GM21423 (cell line): ENCODE data around the gene CCDC157.
"Not testable (repeated sequence)": the region's sequence is repeated elsewhere in the genome, so short reads cannot be mapped to it uniquely, and the experiment has no call there.

Source experiments
- ATAC-seq: cut with Tn5 transposase; IDR thresholded peaks from one replicate; pipeline ENCODE4 v1.9.1; 2021; ENCODE audit warnings: mild to moderate bottlenecking, moderate library complexity; ENCODE audit not compliant: unreplicated experiment

The CCDC157 gene

DNA sequence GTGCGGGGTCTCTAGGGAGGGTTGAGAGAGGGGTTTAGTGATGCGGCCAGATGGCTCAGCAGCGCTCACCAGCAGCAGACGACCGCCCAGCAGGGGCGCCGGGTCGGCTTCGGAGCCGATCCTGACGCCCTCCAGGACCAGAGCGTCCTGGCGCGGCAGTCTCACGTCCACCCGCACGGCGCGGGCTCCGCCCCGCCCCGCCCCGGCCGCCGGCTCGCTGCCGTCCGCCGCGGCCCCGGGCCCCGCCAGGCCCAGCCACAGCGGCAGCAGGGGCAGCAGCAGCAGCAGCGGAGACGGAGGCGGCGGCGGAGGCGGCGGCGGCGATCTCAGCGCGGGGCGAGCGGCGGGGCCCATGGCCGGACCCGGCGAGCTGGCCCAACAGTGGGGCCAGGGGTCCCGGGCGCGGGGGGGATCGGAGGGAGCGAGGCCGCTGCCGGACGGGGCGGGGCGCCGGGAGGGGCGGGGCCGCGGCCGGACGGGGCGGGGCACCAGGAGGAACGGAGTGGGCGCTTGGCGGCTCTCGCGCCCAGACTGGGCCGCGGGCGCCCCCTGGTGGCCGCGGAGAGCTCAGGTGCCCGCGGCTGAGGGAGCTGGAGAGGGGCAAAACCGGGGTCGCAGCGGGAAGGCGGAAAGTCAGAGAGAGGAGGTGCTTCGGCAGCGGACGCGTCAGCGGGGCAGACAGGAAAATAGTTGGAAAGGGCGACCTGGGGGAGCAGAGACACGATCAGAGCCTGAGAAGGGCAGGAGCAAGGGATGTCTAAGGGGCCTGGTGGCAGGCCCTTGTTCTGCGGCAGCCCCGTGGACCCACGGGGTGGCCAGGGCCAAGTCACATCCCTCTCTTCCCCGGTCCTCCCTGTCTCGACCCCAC, 30.4 kb downstream of the CCDC157 start, which contains the start of gene RNF215:
TSS of gene RNF215 (minus strand) at position 452 of the 868 bp plus-strand sequence. CDS start at position 354, 98 bp downstream.
- ATAC-seq: peak; percentile 67

- no peak for ATAC-seq
Measured at GRCh38 chr22:30390974-30391691, 34.3 kb downstream of the CCDC157 start.

GRCh38 chr22:30392661-30393321, 36.0 kb downstream of the CCDC157 start:
- no peak for ATAC-seq

GRCh38 chr22:30393322-30393680, 36.5 kb downstream of the CCDC157 start:
- ATAC-seq: no peak

GRCh38 chr22:30393885-30394284, 37.1 kb downstream of the CCDC157 start:
- no peak for ATAC-seq

DNA sequence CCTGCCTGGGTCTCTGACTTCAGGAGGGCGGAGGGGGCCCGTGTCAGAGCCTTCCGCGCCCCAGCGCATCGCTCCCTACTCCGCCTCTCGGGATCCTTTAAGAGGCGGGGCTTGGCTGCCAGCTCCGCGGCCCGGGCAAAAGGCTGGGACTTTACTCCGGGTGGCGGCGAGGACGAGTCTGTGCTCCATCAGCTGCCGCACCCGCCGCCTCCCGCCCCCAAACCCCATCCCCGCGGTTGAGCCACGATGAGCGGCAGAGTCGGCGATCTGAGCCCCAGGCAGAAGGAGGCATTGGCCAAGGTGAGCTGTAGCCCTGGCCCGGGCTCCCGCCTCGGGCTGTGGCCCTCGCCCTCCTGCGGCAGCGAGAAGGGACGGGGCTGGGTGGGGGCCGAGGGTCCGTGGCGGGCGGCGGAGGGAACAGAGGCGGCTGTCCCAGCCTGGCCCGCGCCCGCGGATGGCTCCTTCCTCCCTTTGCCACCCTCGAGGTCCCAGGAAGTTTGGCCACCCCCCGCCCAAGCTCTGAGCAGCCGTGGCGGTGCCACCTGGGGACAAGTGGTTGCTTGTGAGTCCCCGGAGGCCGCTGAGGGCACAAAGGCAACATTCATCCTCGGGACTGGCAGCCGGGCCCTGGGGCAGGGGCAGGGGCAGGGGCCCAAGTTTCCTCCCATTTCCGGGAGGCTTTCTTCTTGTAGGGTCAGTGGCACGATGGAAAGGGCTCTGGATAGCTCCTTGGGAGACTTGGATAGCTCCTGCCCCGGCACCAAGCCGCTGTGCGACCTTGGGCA, 40.3 kb downstream of the CCDC157 start, which contains the start of gene SEC14L2:
TSS of gene SEC14L2 (plus strand) at position 148 of the 785 bp plus-strand sequence. CDS start at position 247, 99 bp downstream.
- ATAC-seq: no peak

GRCh38 chr22:30397656-30398635, 41.1 kb downstream of the CCDC157 start:
- ATAC-seq: no peak

DNA sequence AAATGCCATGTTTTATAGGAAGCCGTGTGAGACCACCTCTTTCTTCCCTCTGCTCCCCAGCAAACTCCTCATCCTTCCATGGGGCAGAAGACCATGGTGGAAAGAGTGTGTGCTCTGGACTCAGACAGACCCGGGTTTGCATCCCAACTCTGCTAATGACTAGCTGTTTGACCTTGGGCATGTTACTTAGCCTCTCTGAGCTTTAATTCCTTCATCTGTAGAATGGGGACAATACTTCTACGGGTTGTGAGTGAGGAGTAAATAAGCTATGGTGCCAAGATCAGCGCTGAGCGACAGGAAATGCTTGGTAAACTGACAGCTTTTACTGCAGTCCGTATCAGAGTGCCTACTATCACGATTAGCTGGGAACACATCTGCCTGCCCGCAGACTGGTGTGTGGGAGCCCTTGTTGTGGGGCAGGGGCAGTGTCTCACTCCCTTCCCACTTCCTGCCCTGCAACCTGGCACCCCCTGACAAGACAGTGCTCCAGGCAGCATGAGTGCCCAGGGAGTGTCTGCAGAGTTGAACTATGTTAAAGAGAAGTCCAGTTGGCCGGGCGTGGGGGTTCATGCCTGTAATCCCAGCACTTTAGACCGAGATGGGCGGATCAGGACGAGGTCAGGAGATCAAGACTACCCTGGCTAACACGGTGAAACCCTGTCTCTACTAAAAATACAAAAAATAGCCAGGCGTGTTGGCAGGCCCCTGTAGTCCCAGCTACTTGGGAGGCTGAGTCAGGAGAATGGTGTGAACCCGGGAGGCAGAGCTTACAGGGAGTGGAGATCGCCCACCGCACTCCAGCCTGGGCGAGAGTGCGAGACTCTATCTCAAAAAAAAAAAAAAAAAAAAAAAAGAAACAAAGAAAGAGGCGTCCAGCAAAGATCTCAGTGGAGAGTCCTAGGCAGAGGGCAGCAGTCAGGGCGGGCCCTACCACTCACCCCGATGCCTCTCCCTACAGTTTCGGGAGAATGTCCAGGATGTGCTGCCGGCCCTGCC, 42.2 kb downstream of the CCDC157 start:
- ATAC-seq: no peak

DNA sequence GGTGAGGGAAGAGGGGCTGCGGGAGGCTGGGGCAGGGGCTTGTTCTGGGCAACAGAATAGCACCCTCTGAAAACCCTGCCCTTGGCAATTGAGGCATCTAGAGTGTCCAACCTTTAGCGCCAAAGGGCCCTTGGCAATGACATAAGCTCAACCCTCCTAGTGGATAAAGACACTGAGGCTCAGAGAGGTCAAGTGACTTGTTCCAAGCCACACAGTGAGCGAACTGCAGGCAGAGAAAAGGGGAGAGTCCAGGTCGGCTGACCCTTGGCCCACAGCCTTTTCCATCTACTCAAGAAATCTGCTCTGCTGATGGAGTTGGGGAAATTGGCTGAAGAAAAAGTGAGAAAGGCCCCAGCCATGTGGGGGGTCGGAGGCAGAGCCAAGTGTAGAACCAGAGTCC, 42.9 kb downstream of the CCDC157 start:
- no peak for ATAC-seq

DNA sequence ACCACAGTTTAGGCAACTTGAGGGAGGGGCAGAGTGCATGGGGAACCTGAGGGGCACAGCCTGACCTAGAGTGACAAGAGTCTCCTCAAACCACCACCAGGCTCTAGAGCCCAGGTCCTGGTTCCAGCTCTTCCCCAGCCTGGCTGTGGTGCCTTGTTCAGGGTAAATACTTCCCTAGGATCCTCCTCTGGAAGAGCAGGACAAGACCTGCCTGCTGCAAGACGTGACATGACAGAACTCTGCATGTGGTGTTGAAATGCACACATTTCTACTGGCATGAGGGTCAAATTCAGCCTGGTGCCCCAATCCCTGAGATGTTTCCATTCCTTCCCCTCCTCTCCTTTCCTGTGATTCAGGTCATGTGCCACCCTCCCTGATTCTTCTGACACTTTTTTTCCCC, 43.4 kb downstream of the CCDC157 start:
- no peak for ATAC-seq

DNA sequence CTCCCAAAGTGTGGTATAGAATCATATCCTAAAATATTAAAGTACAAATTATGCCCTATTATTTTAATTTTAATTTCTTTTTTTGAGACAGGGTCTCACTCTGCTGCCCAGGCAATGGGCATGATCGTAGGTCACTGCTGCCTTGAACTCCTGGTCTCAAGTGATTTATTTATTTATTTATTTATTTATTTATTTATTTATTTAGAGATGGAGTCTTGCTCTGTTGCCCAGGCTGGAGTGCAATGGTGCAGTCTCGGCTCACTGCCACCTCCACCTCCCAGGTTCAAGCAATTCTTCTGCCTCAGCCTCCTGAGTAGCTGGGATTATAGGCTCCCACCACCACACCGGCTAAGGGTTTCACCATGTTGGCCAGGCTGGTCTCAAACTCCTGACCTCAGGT, 44.2 kb downstream of the CCDC157 start:
- not testable (repeated sequence) for ATAC-seq

- ATAC-seq: no peak
Measured at GRCh38 chr22:30402028-30402765, 45.4 kb downstream of the CCDC157 start.

GRCh38 chr22:30402766-30403104, 45.9 kb downstream of the CCDC157 start:
- not testable (repeated sequence) for ATAC-seq

- no peak for ATAC-seq
Measured at GRCh38 chr22:30404307-30404706, 47.5 kb downstream of the CCDC157 start.

DNA sequence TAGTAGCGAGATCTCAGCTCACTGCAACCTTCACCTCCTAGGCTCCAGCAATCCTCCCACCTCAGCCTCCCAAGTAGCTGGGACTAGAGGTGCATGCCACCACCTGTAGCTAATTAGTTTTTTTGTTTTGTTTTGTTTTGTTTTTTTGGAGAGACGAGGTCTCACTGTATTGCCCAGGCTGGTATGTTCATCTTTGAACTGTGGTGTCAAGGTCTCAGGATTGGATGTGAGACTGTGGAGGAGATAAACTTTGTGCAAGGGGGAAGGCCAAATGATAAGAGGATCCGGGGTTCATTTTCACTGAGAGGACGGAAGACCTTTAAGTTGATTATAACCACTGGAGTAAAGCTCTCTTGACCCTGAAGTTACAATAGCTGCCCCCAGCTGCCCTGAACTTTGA, 48.9 kb downstream of the CCDC157 start:
- no peak for ATAC-seq

DNA sequence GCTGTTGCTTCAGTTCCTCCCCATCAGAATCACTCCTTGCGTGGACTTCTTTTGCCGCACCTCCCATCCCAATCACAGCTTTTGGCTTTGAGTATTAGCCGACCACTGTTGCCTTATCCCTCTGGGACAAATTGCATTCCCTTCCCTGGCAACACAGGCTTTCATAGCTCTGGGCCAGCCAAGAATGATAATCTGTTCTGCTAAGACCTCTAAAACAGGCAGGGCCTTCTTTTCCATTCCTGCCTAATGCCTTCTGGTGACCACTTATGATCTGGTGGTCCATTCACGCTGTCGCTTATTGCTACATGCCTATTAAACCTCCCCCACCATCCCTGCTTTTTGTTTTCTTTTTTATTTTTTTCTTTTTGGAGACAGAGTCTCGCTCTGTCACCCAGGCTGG, 49.6 kb downstream of the CCDC157 start:
- no peak for ATAC-seq

- no peak for ATAC-seq
Measured at GRCh38 chr22:30408388-30409102, 51.7 kb downstream of the CCDC157 start.
